ENCODE data around the gene ABCA4. TPM values are rescaled to one million over a fixed set of nuclear protein-coding genes. Genes with fewer than 3 reads are reported as not detected.

Gene ABCA4
- total RNA-seq, 1 experiment from 2014 or later = 0.22 TPM

- no peak for TF ChIP-seq ZFX (IDR thresholded peaks at IDR 0.05)
- TF ChIP-seq, protein P1, sequence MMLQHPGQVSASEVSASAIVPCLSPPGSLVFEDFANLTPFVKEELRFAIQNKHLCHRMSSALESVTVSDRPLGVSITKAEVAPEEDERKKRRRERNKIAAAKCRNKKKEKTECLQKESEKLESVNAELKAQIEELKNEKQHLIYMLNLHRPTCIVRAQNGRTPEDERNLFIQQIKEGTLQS (IDR thresholded peaks at IDR 0.05) = no peak
- TF ChIP-seq FOSL1 (IDR thresholded peaks at IDR 0.05; ENCODE audit: low read depth) = no peak
- TF ChIP-seq EZH2phosphoT487 (IDR thresholded peaks at IDR 0.05; ENCODE audit: borderline replicate concordance) = no peak
- TF ChIP-seq CBX3 (IDR thresholded peaks at IDR 0.05; ENCODE audit: low read depth) = no peak
- no peak for TF ChIP-seq EZH2 (IDR thresholded peaks at IDR 0.05)
These were observed 131.3 kb downstream of the ABCA4 start (continued) for GRCh38 chr1:93989601-93990000.

GRCh38 chr1:93988634-93989350 is 132.2 kb downstream of the ABCA4 start:
- Histone ChIP-seq H4K20me1 (ENCODE audit: insufficient read depth) (no peaks in the 10 kb centered on the region), H2AFZ (ENCODE audit: low read depth, low read length, poor library complexity, severe bottlenecking) (no peak overlapping the region), H3K4me2 (ENCODE audit: low read length) (peak overlapping the region; percentile 10; the same call in 1 of the 2 replicates), H3K36me3 (ENCODE audit: control insufficient read depth in 1 of 2, insufficient read depth in 2 of 2, low read length in 2 of 2) (no peaks in the 10 kb centered on the region), H3K9me3 (ENCODE audit: control insufficient read depth in 1 of 2, insufficient read depth in 1 of 2, low read depth in 1 of 2, low read length in 2 of 2) (no peaks in the 10 kb centered on the region), H3K9ac (ENCODE audit: low read length) (no peak overlapping the region), H3K27me3 (ENCODE audit: insufficient read depth, low read length) (no peaks in the 10 kb centered on the region), H3K4me1 (ENCODE audit: control insufficient read depth in 1 of 2, insufficient read depth in 2 of 2, low read length in 2 of 2) (0 out of 4 replicates have a peak, but pooled peaks cover 0 to 3% of the 10 kb centered on the region in 2 experiments), H3K9me2 (ENCODE audit: insufficient read depth) (no peaks in the 10 kb centered on the region), H3K27ac (ENCODE audit: low read depth, low read length) (no peak overlapping the region), H3K4me3 (replicated peaks in 1 of 2; ENCODE audit: low read depth in 1 of 2, low read length in 2 of 2) (no peak overlapping the region), H3K79me2 (ENCODE audit: insufficient read depth, low read length) (no peaks in the 10 kb centered on the region)
- POLR2A ChIA-PET = no interaction called here
- CTCF ChIA-PET = interaction anchor here (1.4 kb wide), 1 partner anchor 9 kb away, joined by 3 read pairs; no protein-coding TSS in a partner anchor
- TF ChIP-seq RAD21 (IDR thresholded peaks at IDR 0.05; ENCODE audit: low read depth) = no peak
- TF ChIP-seq SIN3A (IDR thresholded peaks at IDR 0.05; ENCODE audit: low read depth) = no peak
- no peak for TF ChIP-seq MAX (IDR thresholded peaks at IDR 0.05)
- no peak for TF ChIP-seq JUND (IDR thresholded peaks at IDR 0.05)
- no peak for TF ChIP-seq ZFX (IDR thresholded peaks at IDR 0.05)
- TF ChIP-seq CTCF (IDR thresholded peaks at IDR 0.05 in 2 of 3, conservative IDR thresholded peaks at IDR 0.05 in 1 of 3; ENCODE audit: borderline replicate concordance in 1 of 3, insufficient read depth in 1 of 3, low read depth in 2 of 3, low read length in 2 of 3) = no peak
- TF ChIP-seq, protein P2, sequence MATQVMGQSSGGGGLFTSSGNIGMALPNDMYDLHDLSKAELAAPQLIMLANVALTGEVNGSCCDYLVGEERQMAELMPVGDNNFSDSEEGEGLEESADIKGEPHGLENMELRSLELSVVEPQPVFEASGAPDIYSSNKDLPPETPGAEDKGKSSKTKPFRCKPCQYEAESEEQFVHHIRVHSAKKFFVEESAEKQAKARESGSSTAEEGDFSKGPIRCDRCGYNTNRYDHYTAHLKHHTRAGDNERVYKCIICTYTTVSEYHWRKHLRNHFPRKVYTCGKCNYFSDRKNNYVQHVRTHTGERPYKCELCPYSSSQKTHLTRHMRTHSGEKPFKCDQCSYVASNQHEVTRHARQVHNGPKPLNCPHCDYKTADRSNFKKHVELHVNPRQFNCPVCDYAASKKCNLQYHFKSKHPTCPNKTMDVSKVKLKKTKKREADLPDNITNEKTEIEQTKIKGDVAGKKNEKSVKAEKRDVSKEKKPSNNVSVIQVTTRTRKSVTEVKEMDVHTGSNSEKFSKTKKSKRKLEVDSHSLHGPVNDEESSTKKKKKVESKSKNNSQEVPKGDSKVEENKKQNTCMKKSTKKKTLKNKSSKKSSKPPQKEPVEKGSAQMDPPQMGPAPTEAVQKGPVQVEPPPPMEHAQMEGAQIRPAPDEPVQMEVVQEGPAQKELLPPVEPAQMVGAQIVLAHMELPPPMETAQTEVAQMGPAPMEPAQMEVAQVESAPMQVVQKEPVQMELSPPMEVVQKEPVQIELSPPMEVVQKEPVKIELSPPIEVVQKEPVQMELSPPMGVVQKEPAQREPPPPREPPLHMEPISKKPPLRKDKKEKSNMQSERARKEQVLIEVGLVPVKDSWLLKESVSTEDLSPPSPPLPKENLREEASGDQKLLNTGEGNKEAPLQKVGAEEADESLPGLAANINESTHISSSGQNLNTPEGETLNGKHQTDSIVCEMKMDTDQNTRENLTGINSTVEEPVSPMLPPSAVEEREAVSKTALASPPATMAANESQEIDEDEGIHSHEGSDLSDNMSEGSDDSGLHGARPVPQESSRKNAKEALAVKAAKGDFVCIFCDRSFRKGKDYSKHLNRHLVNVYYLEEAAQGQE (IDR thresholded peaks at IDR 0.05; ENCODE audit: low read depth) = no peak
- TF ChIP-seq EZH2 (IDR thresholded peaks at IDR 0.05) = no peak
- TF ChIP-seq CBX3 (IDR thresholded peaks at IDR 0.05; ENCODE audit: low read depth) = no peak
- TF ChIP-seq SP1 (IDR thresholded peaks at IDR 0.05; ENCODE audit: low read depth) = no peak
- no peak for TF ChIP-seq POLR2A (IDR thresholded peaks at IDR 0.05; ENCODE audit: borderline replicate concordance, extremely low read depth, insufficient read depth, insufficient read length)
- no peak for TF ChIP-seq EZH2phosphoT487 (IDR thresholded peaks at IDR 0.05; ENCODE audit: borderline replicate concordance)
- no peak for TF ChIP-seq FOSL1 (IDR thresholded peaks at IDR 0.05; ENCODE audit: low read depth)
- no peak for TF ChIP-seq YY1 (IDR thresholded peaks at IDR 0.05; ENCODE audit: extremely low read depth, insufficient replicate concordance, low read depth, low read length)
- TF ChIP-seq SRF (IDR thresholded peaks at IDR 0.05; ENCODE audit: low read depth) = no peak
- intact Hi-C loops (cut with micrococcal nuclease) = no loop called here
- ATAC-seq (no peak), DNase-seq (ENCODE audit: low read depth, low spot score) (no peak)
- no TSS peak for BruUV-seq (replicated peaks)
- RAD21 ChIA-PET (ENCODE audit: low non-redundant PET in 1 of 2, low total read pairs in 2 of 2, uncharacterized antibody in 2 of 2, unreplicated experiment in 2 of 2) = no interaction called here
